Ramos (cell line): Measurements from ENCODE around the gene ALDH3A2.

Experiments used
- in situ Hi-C: fragments of 300-500 bp; cut with MboI; formaldehyde crosslinking; loops from one replicate; pipeline ENCODE4 v1.14.3; 2022; ENCODE audit warnings: low sequenced_read_pairs; ENCODE audit not compliant: unreplicated experiment

The ALDH3A2 gene

DNA sequence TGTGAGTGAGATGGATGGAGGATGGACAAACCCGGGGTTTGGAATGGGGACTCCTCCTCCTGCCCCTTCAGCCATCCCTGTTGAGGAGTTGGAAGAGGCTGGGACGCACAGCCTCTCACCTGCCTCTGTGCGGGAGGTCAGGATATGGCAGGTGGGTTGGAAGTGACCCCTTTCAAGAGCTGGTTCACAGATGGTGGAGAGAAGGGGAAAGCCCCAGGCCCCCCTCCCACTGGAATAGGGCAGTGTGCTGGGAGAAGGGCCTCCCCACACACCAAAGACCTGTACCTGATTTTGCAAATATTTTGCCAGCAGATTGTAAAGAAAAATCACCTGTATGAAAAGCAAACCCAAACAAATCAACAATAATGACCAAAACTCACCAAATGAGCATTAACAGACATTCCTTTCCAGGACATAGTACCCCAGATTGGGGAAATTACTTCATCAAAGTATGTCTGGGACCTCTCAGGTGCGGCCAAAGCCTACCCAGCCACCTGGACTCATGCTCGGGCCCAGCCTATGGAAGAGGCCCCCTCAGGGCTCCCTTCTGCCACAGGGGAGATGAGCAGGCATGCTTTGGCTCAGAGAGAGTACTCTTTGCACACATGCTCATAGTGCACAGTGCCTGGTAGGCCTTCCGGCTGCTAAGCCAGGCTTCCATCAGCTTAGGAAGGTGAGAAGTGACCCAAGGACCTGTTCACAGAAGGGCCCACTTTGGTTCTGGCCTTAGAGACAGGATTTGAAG lies 60.1 kb downstream of the ALDH3A2 start:
- in situ Hi-C loops = no loop called here

DNA sequence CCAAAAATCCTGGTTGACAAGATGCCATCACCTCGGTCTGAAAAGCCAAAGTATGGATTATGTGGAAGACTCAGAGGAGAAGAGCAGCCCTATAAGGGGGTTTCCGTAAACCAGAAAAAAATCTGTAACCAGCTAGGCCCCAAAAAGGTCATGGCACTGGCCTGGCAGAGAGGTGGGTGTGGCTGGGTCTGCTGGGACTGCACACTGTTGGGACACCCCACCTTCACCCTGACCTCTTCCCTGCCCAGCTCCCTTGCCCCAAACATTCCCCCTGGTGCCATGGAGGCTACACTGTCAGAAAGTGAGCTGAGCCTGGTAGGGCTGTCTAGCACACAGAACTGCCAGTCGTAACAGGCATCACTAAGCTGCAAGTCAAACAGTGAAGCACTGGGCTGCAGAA lies 61.3 kb downstream of the ALDH3A2 start:
- in situ Hi-C loops = no loop called here

DNA sequence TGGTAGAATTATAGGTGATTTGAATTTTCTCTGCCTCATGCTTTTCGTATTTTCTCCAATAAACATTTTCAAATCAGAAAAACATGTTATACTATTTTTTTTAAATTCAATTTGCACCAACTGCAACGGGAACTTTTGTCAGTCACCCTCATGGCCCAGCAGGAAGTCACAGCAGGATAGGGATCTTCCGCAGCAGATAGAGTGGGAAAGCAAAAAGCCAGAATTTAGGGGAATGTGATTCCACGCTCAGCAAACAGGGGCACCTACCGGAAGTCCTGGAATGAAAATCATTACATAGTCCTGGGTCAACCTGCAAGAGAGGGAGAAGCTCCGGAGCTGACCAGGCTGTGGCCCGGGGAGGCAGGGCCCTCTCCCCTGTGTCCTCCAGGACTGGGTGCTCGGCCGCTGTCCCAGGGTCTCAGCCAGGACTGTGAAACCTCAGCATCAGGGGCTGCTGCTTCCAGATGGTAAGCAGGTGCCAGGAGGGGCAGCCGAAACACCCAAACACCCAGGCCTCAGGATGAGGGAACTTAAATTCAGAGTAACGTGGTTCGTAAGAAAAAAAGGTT lies 64.0 kb downstream of the ALDH3A2 start:
- in situ Hi-C loops = no loop called here

DNA sequence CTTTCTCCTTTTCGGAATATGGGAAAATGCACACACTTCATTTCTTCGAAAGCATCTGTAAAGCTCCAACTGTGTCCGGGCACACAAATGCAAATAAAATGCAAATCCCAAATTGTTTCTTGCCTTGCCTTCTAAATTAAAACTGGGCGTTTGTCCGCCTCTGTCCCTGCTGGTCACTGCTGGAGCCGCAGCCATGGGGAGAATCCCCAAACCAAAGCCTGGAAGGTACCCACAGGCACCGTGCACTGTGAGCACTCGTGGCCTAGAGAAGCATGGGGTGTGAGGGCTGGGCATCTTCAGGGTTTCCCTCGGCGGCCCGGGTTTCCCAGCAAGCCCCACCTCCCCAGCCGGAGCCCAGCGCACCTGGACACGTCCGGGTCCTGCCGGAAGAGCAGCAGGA lies 64.9 kb downstream of the ALDH3A2 start:
- in situ Hi-C loops = no loop called here

DNA sequence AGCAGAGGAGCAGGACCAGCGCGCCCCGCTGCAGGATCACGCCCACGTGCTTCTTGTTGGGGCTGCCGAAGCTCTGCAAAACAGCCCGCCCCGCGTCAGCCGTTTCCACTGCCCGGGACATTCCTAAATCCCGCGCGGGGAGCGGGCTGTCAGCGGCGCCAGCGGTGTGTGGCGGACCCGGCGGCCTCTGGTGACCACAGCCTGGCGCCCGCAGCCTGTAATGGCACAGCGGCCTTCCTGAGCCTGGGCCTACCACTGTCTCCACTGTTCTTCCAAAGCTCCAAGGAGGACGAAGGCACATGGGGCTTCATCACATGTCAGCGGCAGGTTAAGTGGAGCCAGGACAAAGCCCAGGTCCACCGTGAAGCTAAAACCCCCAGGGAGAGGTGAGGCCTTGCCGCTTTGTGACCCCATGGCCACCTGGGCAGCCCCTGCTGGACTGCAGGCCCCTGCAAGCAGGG lies 65.4 kb downstream of the ALDH3A2 start:
- in situ Hi-C loops = no loop called here

DNA sequence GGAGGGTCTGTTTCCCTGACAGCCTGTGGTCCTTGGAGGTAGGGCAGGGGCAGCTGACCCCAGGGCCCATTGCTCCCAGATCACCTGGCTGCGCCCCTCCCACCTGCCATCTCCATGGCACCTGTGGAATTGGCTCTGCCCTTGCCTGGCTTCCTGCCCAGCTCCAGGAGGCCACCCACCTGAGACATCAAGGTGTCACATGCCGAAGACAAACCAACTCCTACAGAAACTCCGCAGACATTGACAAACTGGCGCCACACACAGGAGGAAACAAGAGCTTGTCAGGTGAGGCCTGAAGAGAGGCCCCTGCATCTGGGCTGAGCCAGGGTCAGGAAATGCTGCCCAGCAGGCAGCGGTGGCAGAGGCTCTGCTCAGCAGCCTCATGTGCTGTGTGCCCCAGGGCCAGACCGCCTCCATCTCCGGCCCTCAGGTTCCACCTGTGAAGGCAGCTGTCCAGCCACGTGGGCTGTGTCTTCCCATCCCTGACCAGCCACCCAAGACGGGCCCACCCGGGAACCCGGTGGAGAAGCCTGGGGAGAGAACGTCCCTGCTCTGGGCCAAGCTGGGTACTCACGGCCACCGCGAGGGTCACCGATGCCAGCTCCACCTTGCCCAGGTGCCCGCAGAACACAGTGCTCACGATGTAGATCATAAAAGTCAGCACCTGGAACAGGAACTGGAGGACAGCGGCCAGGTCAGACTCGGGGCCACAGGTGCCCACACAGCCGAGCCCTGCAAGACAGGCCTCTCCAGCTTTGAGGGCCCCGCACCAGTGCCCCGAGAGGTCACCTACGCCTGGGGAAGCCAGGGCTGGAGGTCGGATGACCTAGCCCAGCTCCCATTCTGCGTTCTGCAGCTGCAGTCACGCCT lies 66.2 kb downstream of the ALDH3A2 start:
- in situ Hi-C loops = no loop called here

DNA sequence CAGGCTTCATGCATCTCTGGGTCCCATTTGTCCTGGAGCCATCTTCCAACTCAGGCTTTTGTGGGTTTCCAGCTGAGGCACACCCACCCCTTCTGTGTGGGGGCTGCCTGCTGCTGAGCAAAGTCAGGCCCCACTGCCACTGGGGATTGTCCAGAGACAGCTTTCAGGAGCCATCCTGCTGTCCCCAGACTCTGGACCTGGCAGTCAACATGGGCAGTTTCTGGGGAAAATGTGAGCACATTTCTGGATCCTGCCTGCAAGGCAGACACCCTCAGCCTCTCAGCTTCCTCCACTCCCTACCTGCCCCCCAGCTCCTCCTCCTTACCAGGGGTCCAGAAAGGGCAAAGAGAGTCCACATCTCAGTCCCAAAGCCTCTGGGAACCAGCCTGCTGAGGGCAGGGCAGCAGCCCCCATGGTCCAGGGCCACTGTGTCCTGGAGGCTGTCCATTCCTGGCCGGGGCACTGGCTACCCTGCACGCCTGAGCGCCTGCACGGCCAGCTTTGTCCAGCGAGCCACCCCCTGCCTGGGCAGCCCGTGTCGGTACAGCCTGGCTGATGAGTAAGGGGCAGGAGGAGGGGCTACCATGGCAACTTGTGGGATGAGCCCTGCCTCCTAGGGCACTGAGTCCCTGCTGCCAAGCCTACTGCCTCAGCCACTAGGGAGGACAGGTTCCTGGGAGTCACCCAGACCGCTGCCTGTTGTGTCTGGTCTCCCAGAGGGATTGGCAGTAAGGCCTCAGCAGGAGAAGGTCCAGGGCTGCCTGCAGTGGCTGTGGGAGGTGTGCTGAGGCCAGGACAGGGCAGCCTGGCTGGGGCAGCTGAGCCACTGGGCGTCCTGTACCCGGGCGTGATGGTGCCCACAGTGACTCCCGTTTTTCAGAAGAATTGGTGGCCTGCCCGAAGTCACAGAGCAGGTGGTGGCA lies 67.8 kb downstream of the ALDH3A2 start, which contains the start of gene SLC47A2:
TSS of gene SLC47A2 (minus strand) at position 477 of the 923 bp plus-strand sequence. CDS start at position 448, 29 bp downstream.
- in situ Hi-C loops = no loop called here

DNA sequence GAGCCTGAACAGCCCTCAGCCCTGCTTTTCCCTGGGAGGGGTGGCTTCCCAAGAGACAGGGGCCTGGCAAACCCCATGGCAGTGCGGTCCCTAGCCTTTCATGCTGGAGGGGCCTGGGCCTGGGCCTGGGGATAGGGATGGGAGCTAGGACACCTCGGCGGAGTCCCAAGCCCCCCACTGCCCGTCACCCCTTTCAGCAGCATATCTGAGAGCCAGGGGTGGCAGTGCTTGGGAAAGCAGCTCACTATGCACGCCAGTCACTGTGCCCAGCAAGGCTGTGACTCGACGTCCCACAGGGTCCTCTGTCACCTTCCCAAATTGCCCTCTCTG lies 68.4 kb downstream of the ALDH3A2 start:
- in situ Hi-C loops = no loop called here

DNA sequence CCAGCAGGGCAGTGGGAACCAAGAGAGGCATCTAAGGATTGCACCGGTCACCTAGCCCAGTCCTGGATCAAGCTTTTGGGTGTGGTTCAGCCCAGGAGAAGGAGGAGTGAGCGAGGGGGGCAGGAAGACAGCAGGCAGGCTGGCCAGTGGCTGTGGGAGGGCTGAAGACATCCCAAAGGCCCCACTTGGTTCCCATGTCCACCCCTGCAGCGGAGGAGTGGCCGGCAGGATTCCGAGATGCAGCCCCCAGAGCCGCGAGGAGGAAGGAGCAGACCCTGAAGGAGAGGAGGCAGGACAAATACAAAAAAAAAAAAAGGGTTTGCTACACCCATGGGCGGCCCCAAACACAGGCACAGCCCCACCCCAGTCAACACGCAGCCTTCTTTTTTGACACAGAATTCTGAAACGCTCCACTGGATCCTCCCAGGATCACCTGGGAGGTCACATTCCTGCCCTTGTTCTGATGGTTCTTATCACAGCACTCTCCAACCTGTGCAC lies 68.9 kb downstream of the ALDH3A2 start:
- in situ Hi-C loops = no loop called here

DNA sequence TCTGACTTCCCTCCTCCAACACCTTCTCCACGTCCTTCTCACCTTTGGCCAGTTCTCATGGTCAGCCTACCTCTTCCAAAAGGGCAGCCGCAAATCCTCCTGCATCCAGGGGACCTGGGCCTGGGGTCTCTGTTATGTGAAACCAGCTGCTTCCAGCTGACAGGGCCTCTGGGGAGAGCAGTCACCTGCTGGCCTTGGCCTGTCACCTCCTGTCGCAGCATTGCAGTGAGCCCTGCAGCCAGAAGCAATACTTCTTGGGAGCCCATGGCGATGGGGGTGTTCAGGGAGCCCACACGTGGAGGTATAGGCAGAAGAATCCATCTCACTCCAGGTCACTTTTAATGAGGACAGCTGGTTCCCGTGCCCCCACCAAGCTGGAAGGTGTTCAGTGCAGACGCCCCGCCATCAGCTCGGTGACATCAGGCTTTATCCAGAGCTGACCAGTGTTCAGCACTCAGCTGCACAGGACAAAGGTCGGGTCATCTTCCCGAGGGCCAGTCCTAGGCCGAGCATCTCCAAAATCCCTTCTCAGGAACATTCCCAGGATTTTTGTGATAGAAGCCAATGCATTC lies 69.6 kb downstream of the ALDH3A2 start:
- in situ Hi-C loops = no loop called here

DNA sequence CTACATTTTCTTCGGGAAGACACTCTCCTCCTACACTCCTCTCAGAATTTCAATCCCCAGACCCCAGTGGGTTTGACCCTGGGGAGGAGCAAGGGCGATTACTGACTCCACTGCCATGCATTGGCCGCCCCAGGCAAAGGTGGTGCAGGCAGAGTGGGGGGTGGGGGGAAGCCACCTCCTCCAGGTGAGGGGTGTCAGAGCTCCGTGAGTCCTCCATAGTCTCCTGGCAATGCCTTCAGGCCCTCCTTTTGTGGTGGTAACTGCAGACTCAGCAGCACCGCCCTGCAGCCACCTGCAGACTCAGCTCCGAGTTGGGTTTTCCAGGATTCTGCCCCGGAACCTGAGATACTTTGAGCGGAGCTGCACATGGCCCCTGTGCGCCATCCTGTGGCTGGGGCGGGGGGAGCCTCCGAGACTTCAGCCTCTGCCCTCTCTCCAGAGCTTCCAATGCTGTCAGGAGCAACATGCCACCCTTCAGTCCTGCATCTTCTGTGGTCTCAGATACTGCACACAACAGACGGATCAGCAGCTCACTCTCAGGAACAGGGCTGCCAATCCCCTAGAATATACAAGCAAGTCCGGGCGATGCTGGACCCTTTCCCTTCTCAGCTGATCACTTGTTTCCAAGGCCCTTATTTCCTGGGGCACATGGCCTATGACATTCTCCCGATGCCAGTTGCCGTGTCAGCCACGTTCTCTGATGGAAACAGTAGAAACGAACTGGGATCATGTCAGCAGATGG lies 70.2 kb downstream of the ALDH3A2 start:
- in situ Hi-C loops = no loop called here

DNA sequence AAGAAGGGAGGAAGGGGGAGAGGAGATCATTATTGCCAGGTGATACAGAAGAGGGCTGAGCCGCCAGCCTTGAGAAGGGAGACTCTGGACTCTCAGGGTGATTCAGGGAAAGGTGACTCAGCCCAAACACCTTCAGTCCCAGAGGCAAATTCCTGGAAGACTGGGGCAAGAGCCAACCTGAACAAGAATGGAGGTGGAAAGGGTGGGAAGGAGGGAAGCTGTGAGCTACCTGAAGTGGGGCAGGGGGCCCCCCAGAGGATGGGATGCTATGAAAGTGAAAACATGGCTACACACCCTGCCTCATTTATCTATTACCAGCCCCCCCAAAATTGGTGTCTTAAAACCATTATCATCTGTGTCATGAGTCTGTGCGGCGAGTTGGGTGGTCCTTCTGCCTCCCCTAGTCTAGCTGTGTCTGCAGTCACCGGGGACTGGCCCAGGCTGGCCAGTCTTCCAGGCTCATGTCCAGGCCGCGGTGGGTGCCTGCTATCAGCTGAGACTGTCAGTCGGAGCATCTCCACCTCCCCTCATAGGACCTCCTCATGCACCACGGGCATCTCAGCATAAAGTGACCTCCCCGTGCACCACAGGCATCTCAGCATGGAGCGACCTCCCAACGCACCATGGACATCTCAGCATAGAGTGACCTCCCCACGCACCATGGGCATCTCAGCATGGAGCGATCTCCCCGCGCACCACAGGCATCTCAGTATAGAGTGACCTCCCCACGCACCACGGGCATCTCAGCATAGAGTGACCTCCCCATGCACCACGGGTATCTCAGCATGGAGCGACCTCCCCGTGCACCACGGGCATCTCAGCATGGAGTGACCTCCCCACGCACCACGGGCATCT lies 71.0 kb downstream of the ALDH3A2 start:
- in situ Hi-C loops = no loop called here

DNA sequence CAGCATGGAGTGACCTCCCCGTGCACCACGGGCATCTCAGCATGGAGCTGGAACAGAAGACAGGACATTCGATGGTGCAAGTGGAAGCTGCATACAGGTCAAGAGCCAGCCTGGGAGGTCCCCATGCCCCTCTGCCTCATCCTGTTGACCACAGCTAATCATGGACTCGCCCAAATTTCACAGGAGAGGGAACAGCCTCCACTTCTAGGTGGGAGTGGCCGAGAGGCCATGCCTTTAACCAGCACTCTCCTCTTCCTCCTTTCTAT lies 71.6 kb downstream of the ALDH3A2 start:
- in situ Hi-C loops = no loop called here

DNA sequence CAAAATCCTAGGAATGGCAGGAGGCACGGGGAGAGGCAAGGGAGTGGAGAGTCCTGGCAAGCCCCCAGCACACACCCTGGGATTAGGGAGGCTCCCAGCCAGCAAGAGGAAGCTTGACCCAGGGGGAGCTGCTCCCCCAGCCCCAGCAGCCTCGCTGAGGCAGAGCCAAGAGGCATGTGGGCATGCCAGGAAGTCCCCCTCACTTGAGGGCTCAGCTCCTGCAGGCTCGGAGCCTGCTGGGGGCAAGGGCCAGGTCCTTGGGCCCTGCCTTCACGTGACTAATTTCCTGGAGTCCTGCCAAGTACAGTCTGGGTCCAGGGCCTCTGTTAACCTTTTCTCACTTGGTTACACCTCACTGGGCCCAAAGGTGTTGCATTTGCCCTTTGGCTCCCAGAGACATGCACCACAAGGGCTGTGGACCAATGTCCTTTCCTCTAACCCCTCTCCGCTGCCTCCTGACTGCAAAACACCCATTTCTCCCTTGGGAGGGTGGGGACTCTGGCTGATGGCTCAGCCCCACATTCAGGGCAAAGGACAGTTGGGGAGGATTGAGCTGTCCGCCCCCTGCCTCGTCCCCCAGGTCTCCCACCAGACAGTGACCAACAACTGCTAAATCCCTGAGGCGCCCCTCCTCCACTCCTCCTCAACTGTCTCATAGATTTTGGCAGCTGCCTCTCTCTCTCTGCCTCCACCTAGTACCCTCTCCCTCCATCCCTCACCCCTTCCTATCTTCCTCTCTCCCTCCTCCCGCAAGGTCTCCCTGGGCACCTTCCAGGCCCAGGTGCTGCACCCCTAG lies 72.3 kb downstream of the ALDH3A2 start:
- in situ Hi-C loops = no loop called here

DNA sequence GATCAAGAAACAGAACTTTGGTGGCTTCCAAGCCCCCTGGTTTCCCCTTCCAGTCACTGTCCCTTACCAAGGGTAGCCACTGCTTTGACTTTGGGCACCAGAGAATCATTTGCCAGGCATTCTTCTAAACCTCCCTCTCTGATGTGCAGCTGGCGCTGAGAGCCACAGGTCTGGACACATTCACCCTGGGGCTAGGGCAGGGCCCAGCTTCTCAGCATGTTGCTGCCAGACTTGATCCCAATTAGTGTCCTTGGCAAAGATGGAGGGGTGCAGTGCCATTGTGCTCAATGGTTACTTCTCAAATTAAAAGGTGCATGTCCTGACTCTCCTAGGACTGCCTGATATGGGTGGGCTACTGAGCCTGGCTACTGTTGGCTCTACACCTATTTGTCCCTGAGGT lies 75.4 kb downstream of the ALDH3A2 start:
- in situ Hi-C loops = no loop called here

DNA sequence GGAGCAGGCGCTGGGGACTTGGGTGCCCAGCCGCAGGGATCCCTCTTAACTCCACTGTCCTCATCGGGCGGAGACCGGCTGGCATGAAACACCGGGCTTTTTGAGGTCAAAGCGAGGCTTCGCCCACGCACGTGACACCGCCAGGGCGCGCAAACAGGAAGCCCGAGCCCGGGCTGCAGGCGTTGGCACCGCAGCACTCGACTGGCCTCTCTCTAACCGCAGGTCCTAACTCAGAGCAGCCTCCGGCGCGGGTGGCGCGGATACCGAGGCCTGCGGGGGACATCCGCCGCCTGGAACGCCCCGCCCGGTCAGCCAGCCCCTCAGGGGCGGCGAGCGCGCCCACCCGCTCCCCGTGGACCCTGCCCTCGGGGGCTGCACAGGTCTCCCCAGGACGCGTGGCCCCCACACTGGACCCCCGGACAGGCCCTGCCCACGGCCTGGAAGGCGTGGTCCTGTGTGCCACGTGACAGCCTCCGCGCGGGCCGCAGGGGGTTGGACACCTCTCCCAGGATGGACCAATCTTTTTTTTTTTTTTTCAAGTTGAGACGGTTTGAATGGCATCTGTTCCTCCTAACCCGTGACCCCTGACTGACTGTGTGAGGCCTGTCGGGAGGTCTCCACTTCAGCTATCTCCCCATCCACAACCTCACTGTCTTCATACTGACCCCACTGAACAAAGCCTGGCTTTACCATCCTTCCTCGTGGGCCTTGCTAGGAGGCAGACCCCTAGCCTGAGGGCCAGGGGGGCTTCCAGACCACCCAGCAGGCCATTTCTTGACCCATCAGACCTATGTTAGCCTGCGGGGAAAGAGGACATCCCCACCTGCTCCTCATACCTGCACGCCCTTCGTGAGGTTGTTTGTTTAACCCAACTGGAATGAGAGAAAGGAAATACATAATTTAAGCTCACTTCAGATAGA lies 76.2 kb downstream of the ALDH3A2 start:
- in situ Hi-C loops = no loop called here

DNA sequence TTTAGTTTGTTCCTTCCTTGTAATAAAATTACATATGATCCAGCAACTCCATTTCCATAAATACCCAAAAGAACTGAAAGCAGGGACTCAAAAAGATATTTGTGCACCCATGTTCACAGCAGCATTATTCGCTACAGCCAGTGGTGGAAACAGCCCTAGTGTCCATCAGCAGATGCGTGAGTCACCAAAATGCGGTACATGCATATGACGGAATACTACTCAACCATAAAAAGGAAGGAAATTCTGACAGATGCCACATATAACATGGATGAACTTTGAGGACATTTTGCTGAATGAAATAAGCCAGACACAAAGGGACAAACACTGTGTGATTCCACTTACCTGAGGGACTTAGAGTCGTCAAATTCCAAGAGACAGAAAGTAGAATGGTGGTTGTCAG lies 76.9 kb downstream of the ALDH3A2 start:
- in situ Hi-C loops = no loop called here
